Stimulated activated naive CD8-positive, alpha-beta T cell treated with anti-CD3 and anti-CD28 coated beads, Interleukin-15, amount 100 ng/mL, for 72 hours (primary cell): ENCODE measurements around the gene RBBP7.
"Not testable (repeated sequence)": the region's sequence is repeated elsewhere in the genome, so short reads cannot be mapped to it uniquely, and the experiment has no call there.

Source experiments
- ATAC-seq: fragments of 150-1000 bp; cut with Tn5 transposase; 2 replicates; pipeline ENCODE4 v1.10.0; 2021; ENCODE audit warnings: mild to moderate bottlenecking, moderate library complexity
- DNase-seq, 2 donors: peaks; one replicate each; pipeline ENCODE4 v3.0.0; 2021 to 2022
- H3K27ac Mint-ChIP-seq, 2 donors: one replicate each; pipeline ENCODE4 v1.8.0; 2022; ENCODE audit warnings: mild to moderate bottlenecking in 2 of 2, mixed read lengths in 2 of 2, moderate library complexity in 2 of 2
- H3K27me3 Mint-ChIP-seq: one replicate; pipeline ENCODE4 v1.8.0; 2022; ENCODE audit warnings: mixed read lengths
- H3K4me1 Mint-ChIP-seq: one replicate; pipeline ENCODE4 v1.8.0; 2022; ENCODE audit warnings: mild to moderate bottlenecking, mixed read lengths
- H3K4me3 Mint-ChIP-seq, 2 donors: one replicate each; pipeline ENCODE4 v1.8.0; 2022; ENCODE audit warnings: mild to moderate bottlenecking in 2 of 2, mixed read lengths in 2 of 2, moderate library complexity in 1 of 2
- H3K9me3 Mint-ChIP-seq, 2 donors: one replicate each; pipeline ENCODE4 v1.8.0; 2022; ENCODE audit warnings: mixed read lengths in 2 of 2

Gene RBBP7

DNA sequence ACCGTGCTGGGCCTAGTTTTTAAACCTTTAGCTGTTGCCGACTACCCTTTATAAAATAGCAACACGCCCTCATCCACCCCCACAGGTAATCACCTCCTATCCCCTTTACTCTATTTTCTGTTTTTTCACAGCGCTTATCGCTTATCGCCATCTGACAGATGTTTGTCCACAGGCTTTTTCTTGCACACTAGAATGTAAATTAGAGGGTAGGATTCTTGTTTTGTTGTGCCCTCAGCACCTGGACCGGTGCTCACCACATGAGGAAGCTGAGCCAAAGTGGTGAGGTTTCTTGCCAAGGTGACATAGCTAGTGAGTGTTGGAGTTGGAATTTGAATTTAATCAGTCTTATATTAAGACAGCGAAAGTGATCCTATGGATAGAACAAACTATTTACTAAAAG is 2.9 kb upstream of the RBBP7 start:
- Mint-ChIP-seq H3K4me3 (no peak overlapping the region), H3K27ac (no peak overlapping the region), H3K27me3 (no peaks in the 10 kb centered on the region), H3K4me1 (peaks cover 15% of the 10 kb centered on the region), H3K9me3 (no peaks in the 10 kb centered on the region)
- DNase-seq (no peak), ATAC-seq (no peak)

GRCh38 chrX:16870862-16871815 is 977 bp upstream of the RBBP7 start:
- ATAC-seq, result peak; percentile 5
- Mint-ChIP-seq H3K27me3 (no peaks in the 10 kb centered on the region), H3K4me3 (peak overlapping the region; percentile 86 to 88), H3K27ac (peak overlapping the region; percentile 90 to 98), H3K4me1 (peaks cover 32% of the 10 kb centered on the region), H3K9me3 (no peaks in the 10 kb centered on the region)
- peak; percentile 11 to 19 for DNase-seq

- Mint-ChIP-seq H3K9me3 (no peaks in the 10 kb centered on the region), H3K4me3 (peak overlapping the region; percentile 98 to 100), H3K27ac (peak overlapping the region; percentile 99 to 100), H3K4me1 (peaks cover 38% of the 10 kb centered on the region), H3K27me3 (no peaks in the 10 kb centered on the region)
- peak; percentile 57 to 60 for DNase-seq
- ATAC-seq, result peak; percentile 76
Observed at GRCh38 chrX:16869393-16870094, 618 bp downstream of the RBBP7 start.

DNA sequence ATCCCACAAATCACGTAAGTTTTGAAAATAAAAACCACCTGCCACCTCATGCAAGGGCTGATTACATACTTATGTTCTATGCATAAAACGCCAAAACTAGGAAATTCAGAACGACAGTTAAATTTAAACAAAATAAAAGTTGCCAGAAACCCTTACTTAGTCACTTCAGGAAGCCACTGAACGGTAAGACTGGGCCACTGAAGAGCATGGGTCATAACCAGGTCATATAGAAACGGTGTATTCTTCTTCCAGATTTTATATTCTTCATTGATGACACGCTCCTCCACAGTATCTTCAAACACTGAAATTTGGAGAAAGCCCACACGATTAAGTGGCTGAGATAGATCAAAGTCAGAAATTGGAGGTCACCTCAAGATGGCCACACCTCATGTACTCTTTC is 1.2 kb downstream of the RBBP7 start:
- Mint-ChIP-seq H3K27ac (peak overlapping the region; percentile 90), H3K4me1 (peaks cover 38% of the 10 kb centered on the region), H3K4me3 (peak overlapping the region; percentile 78 to 81), H3K9me3 (no peaks in the 10 kb centered on the region), H3K27me3 (no peaks in the 10 kb centered on the region)
- DNase-seq (no peak), ATAC-seq (peak; percentile 35)

DNA sequence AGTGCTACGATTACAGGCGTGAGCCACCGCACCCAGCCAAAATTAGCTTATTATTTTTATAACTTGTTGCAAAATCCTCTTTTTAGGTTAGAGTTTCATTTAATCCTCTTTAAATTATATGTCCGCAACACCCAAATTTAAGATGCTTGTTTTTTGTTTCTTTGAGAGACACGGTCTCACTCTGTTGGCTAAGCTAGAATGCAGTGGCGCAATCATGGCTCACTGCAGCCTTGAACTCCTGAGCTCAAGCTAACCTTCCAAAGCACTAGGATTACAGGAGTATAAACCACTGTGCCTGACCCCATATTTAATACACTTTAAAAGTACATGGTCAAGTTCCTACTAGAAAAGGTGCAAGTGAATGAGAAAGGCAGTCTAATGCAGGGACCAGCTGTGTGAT is 2.2 kb downstream of the RBBP7 start:
- ATAC-seq, result no peak
- Mint-ChIP-seq H3K4me3 (peak overlapping the region; percentile 42 to 81), H3K27me3 (no peaks in the 10 kb centered on the region), H3K9me3 (no peaks in the 10 kb centered on the region), H3K27ac (no peak overlapping the region), H3K4me1 (peaks cover 41% of the 10 kb centered on the region)
- no peak for DNase-seq

DNA sequence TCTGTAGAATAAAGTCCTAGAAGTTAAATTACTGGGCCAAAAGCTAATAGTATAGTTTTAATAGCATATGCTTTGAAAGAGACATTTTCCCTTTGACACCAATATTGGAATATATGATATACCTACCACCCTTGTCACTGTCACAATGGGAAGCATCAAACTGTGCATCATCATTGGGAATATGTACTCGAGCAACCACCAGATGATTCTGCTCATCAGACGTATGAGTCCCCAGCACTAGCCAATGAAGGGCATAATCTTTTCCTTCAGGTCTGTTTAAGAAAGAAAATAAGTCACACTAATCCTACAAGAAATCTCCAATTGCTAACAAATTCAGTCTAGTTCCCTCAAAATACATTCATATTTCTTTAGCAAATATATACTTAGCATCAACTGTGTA is 7.3 kb downstream of the RBBP7 start:
- Mint-ChIP-seq H3K27ac (no peak overlapping the region), H3K4me3 (no peak overlapping the region), H3K4me1 (peaks cover 48% of the 10 kb centered on the region), H3K9me3 (no peaks in the 10 kb centered on the region), H3K27me3 (no peaks in the 10 kb centered on the region)
- DNase-seq (no peak), ATAC-seq (no peak)

- H3K4me3 Mint-ChIP-seq, result no peak overlapping the region
- H3K4me1 Mint-ChIP-seq, result peaks cover 61% of the 10 kb centered on the region
- no peak for ATAC-seq
- H3K9me3 Mint-ChIP-seq, result no peaks in the 10 kb centered on the region
- H3K27me3 Mint-ChIP-seq, result no peaks in the 10 kb centered on the region
- peak overlapping the region in 1 of 2 donors; percentile 77 for H3K27ac Mint-ChIP-seq
- DNase-seq, result no peak
Observed at GRCh38 chrX:16856744-16857143, 13.4 kb downstream of the RBBP7 start.

- H3K27me3 Mint-ChIP-seq, H3K9me3 Mint-ChIP-seq: not testable (repeated sequence)
- ATAC-seq (peak; percentile 85), DNase-seq (peak in 1 of 2 donors; percentile 45)
- Mint-ChIP-seq H3K27ac (peak overlapping the region; percentile 42 to 72), H3K4me1 (peaks cover 61% of the 10 kb centered on the region), H3K4me3 (peak overlapping the region; percentile 15 to 26)
Observed at GRCh38 chrX:16856076-16856404, 14.1 kb downstream of the RBBP7 start.

GRCh38 chrX:16855363-16856075 is 14.6 kb downstream of the RBBP7 start:
- DNase-seq (no peak), ATAC-seq (peak; percentile 65)
- Mint-ChIP-seq H3K27ac (peak overlapping the region in 1 of 2 donors; percentile 78), H3K9me3 (no peaks in the 10 kb centered on the region), H3K4me3 (peak overlapping the region in 1 of 2 donors; percentile 15), H3K27me3 (no peaks in the 10 kb centered on the region), H3K4me1 (peaks cover 61% of the 10 kb centered on the region)

DNA sequence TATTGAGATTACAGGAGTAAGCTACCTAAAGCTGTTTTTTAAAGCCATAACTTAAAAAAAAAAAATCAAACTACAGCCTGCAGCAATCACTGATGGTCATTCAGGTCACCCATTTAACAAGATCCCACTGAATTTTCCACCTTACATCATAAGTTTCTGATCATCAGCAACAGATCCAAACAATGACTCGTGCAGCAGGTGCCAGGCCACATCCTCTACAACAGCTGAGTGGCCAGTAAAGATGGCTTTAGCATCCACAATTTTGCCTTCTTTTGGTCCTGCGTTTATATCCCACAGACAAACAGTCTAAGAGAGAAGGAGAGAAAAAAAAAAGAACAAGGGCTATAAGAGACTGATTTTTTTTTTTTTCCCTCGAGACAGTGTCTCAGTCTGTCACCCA is 16.6 kb downstream of the RBBP7 start:
- ATAC-seq (no peak), DNase-seq (no peak)
- no peak overlapping the region for H3K4me3 Mint-ChIP-seq
- H3K9me3 Mint-ChIP-seq, result no peaks in the 10 kb centered on the region
- no peaks in the 10 kb centered on the region for H3K27me3 Mint-ChIP-seq
- H3K4me1 Mint-ChIP-seq, result peaks cover 44% of the 10 kb centered on the region
- peak overlapping the region; percentile 34 to 78 for H3K27ac Mint-ChIP-seq

- Mint-ChIP-seq H3K4me3 (no peak overlapping the region), H3K27me3 (no peaks in the 10 kb centered on the region), H3K9me3 (no peaks in the 10 kb centered on the region), H3K27ac (no peak overlapping the region), H3K4me1 (peaks cover 42% of the 10 kb centered on the region)
- ATAC-seq (peak; percentile 75), DNase-seq (peak in 1 of 2 donors; percentile 12)
Observed at GRCh38 chrX:16852617-16853179, 17.5 kb downstream of the RBBP7 start.

GRCh38 chrX:16851827-16852226 is 18.3 kb downstream of the RBBP7 start:
- Mint-ChIP-seq H3K4me1 (peaks cover 34% of the 10 kb centered on the region), H3K9me3 (no peaks in the 10 kb centered on the region), H3K4me3 (no peak overlapping the region), H3K27ac (no peak overlapping the region), H3K27me3 (no peaks in the 10 kb centered on the region)
- no peak for DNase-seq
- ATAC-seq, result no peak

GRCh38 chrX:16851421-16851820 is 18.7 kb downstream of the RBBP7 start:
- Mint-ChIP-seq H3K27me3 (no peaks in the 10 kb centered on the region), H3K9me3 (no peaks in the 10 kb centered on the region), H3K27ac (no peak overlapping the region), H3K4me3 (no peak overlapping the region), H3K4me1 (peaks cover 30% of the 10 kb centered on the region)
- DNase-seq (no peak), ATAC-seq (no peak)

DNA sequence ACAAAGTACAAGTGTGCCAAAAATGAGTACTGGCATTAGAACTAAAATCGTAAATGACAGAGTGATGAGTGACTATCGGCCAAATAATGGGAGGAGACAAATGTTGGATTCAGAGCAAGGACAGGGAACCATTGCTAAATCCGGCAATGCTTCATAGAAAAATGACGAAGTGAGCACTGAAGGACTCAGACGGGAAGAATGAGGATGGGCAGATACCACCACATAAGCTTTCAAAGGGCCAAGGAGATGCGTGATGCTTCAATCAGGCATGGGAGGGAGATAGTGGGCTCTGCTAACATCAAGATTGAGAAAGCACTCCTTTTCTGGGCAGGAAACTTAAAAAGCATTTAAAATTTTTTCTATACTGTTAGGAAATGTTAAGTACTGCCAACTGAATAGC is 21.6 kb downstream of the RBBP7 start:
- Mint-ChIP-seq H3K4me3 (no peak overlapping the region), H3K27ac (no peak overlapping the region)

GRCh38 chrX:16845686-16846085 is 24.5 kb downstream of the RBBP7 start:
- no peak for DNase-seq
- H3K9me3 Mint-ChIP-seq, result no peaks in the 10 kb centered on the region
- no peak overlapping the region for H3K4me3 Mint-ChIP-seq
- ATAC-seq, result no peak
- H3K27ac Mint-ChIP-seq, result no peak overlapping the region
- no peaks in the 10 kb centered on the region for H3K27me3 Mint-ChIP-seq
- H3K4me1 Mint-ChIP-seq, result no peaks in the 10 kb centered on the region

More for the DNA sequence above, 21.6 kb downstream of the RBBP7 start:
- Mint-ChIP-seq H3K4me1 (peaks cover 5% of the 10 kb centered on the region), H3K27me3 (no peaks in the 10 kb centered on the region), H3K9me3 (no peaks in the 10 kb centered on the region)
- no peak for DNase-seq
- no peak for ATAC-seq
